IMR-90 (cell line): ENCODE results near the gene DUSP16. TPM values are rescaled to one million over a fixed set of nuclear protein-coding genes. Genes with fewer than 3 reads are reported as not detected.

Experiments
- ATAC-seq: fragments of 200-7000 bp; cut with Tn5 transposase; 2 replicates; pipeline ENCODE4 v1.9.1; 2020; ENCODE audit warnings: low read depth, mild to moderate bottlenecking, moderate library complexity
- BruUV-seq: library from RNA; stranded (reverse); fragments of 400-500 nt; replicated peaks from 2 replicates; lab custom pipeline; 2021; lab: Mats Ljungman, UMichigan
- CTCF ChIA-PET: fragments of 300-600 bp; formaldehyde crosslinking; extraction: SDS; loops from one replicate; lab custom pipeline; 2021; ENCODE audit warnings: antibody characterized with exemption; lab: Yijun Ruan, JAX
- POLR2A ChIA-PET: fragments of 300-600 bp; sonication (Branson Sonifier 250); formaldehyde crosslinking; loops from one replicate; lab custom pipeline; 2022; ENCODE audit warnings: antibody characterized with exemption; ENCODE audit not compliant: unreplicated experiment; lab: Charles Lee
- DNase-seq: peaks from one replicate; pipeline ENCODE4 v3.0.0; 2013
- H2AFZ ChIP-seq: replicated peaks from 2 replicates; pipeline ENCODE3; 2013; ENCODE audit warnings: low read length, mild to moderate bottlenecking; ENCODE audit not compliant: poor library complexity
- H2AK5ac ChIP-seq: 2 replicates; pipeline ENCODE4 v1.6.1; 2013; ENCODE audit warnings: low read depth, low read length, inconsistent platforms
- H2AK9ac ChIP-seq: replicated peaks from 2 replicates; pipeline ENCODE3; 2013; ENCODE audit warnings: mild to moderate bottlenecking, low read depth, low read length, moderate library complexity; ENCODE audit not compliant: poor library complexity
- H2BK120ac ChIP-seq: 2 replicates; pipeline ENCODE4 v1.6.1; 2013; ENCODE audit warnings: low read depth, low read length, inconsistent platforms
- H2BK15ac ChIP-seq: 3 replicates; pipeline ENCODE4 v1.6.1; 2013; ENCODE audit warnings: low read depth, low read length, inconsistent platforms
- H2BK20ac ChIP-seq: 2 replicates; pipeline ENCODE4 v1.6.1; 2013; ENCODE audit warnings: low read depth, mild to moderate bottlenecking, inconsistent platforms, low read length, moderate library complexity
- H2BK5ac ChIP-seq: 2 replicates; pipeline ENCODE4 v1.6.1; 2013; ENCODE audit warnings: mild to moderate bottlenecking, low read depth, low read length, inconsistent platforms; ENCODE audit not compliant: poor library complexity, severe bottlenecking
- H3K14ac ChIP-seq: replicated peaks from 2 replicates; pipeline ENCODE4 v1.6.1; 2013; ENCODE audit warnings: low read depth, low read length, inconsistent platforms
- H3K18ac ChIP-seq: 2 replicates; pipeline ENCODE4 v1.6.1; 2013; ENCODE audit warnings: low read depth, low read length, control low read depth
- H3K23ac ChIP-seq: 2 replicates; pipeline ENCODE4 v1.6.1; 2013; ENCODE audit warnings: low read depth, low read length, inconsistent platforms
- H3K27ac ChIP-seq: 2 replicates; pipeline ENCODE4 v1.5.1; 2013; ENCODE audit warnings: mild to moderate bottlenecking, control low read depth, low read length; ENCODE audit not compliant: insufficient read depth
- H3K27me3 ChIP-seq: 2 replicates; pipeline ENCODE4 v1.6.1; 2013; ENCODE audit warnings: low read length; ENCODE audit not compliant: control insufficient read depth, insufficient read depth
- H3K36me3 ChIP-seq: 2 replicates; pipeline ENCODE4 v1.6.1; 2013; ENCODE audit warnings: low read length, mixed read lengths; ENCODE audit not compliant: control insufficient read depth, insufficient read depth
- H3K4ac ChIP-seq: 2 replicates; pipeline ENCODE4 v1.6.1; 2013; ENCODE audit warnings: low read depth, low read length, inconsistent platforms
- H3K4me1 ChIP-seq: 2 replicates; pipeline ENCODE4 v1.6.1; 2013; ENCODE audit warnings: low read length, mixed read lengths; ENCODE audit not compliant: control insufficient read depth, insufficient read depth
- H3K4me2 ChIP-seq: 2 replicates; pipeline ENCODE4 v1.6.1; 2013; ENCODE audit warnings: low read depth, mild to moderate bottlenecking, control low read depth, low read length, moderate library complexity
- H3K4me3 ChIP-seq: 2 replicates; pipeline ENCODE4 v1.5.1; 2013; ENCODE audit warnings: low read depth, mild to moderate bottlenecking, control low read depth, low read length, moderate library complexity; ENCODE audit not compliant: insufficient read depth
- H3K56ac ChIP-seq: 2 replicates; pipeline ENCODE4 v1.6.1; 2013; ENCODE audit warnings: low read length, inconsistent platforms; ENCODE audit not compliant: insufficient read depth; ENCODE audit errors: extremely low read depth
- H3K79me1 ChIP-seq, 2 experiments: 2 replicates each; pipeline ENCODE4 v1.6.1; 2013; ENCODE audit warnings: low read length in 2 of 2, inconsistent platforms in 1 of 2, low read depth in 1 of 2
- H3K9ac ChIP-seq: 2 replicates; pipeline ENCODE4 v1.6.1; 2013; ENCODE audit warnings: low read depth, low read length, control low read depth
- H3K9me1 ChIP-seq: 2 replicates; pipeline ENCODE4 v1.6.1; 2013; ENCODE audit warnings: low read length, inconsistent platforms; ENCODE audit not compliant: insufficient read depth
- H3K9me3 ChIP-seq: 2 replicates; pipeline ENCODE4 v1.6.1; 2013; ENCODE audit warnings: low read length; ENCODE audit not compliant: control insufficient read depth, insufficient read depth
- H4K20me1 ChIP-seq: 2 replicates; pipeline ENCODE4 v1.6.1; 2013; ENCODE audit warnings: low read length, inconsistent platforms; ENCODE audit not compliant: insufficient read depth
- H4K5ac ChIP-seq: 2 replicates; pipeline ENCODE4 v1.6.1; 2013; ENCODE audit warnings: mild to moderate bottlenecking, low read depth, low read length, control low read depth
- H4K8ac ChIP-seq, 2 experiments: 2 replicates each; pipeline ENCODE4 v1.6.1; 2013; ENCODE audit warnings: low read depth in 2 of 2, low read length in 2 of 2, control low read depth in 1 of 2, inconsistent platforms in 1 of 2
- H4K91ac ChIP-seq: 2 replicates; pipeline ENCODE4 v1.6.1; 2013; ENCODE audit warnings: low read depth, low read length, inconsistent platforms; ENCODE audit not compliant: insufficient read depth
- MAFK ChIP-seq: IDR thresholded peaks from 2 replicates; pipeline ENCODE4 v1.6.1; 2012; ENCODE audit warnings: low read depth, low read length, improper control_type of control experiment
- WGBS, 2 experiments: methylation state at CpG; one replicate each; pipeline versions ENCODE4 v1.1.5 to v1.1.7; 2013; ENCODE audit warnings: missing lambda C conversion rate in 2 of 2; ENCODE audit not compliant: insufficient read length in 1 of 2; ENCODE audit errors: extremely low coverage in 2 of 2; 5-methylcytosine and 5-hydroxymethylcytosine counted together
- dilution Hi-C: fragments of 300-500 bp; cut with HindIII; formaldehyde crosslinking; loops from one replicate; pipeline ENCODE4 v1.14.3; 2018; ENCODE audit warnings: low sequenced_read_pairs; ENCODE audit not compliant: unreplicated experiment
- in situ Hi-C: fragments of 300-500 bp; cut with MboI; formaldehyde crosslinking; loops from 3 replicates; pipeline ENCODE4 v1.14.3; 2019; ENCODE audit warnings: low sequenced_read_pairs, inconsistent platforms, mixed read lengths
- intact Hi-C: fragments of 100-400 bp; cut with micrococcal nuclease; formaldehyde crosslinking; loops from 2 replicates; pipeline ENCODE4 v1.10.0; 2022
- polyA plus RNA-seq, 3 experiments: library from polyadenylated mRNA; depleted of rRNA; stranded (reverse); fragments of >200 nt; gene quantifications; 2 replicates each; pipeline ENCODE4 v1.2.3, GENCODE V29; 2012; ENCODE audit warnings: low replicate concordance in 1 of 3
- total RNA-seq: library from RNA; depleted of rRNA; stranded (reverse); fragments of >200 nt; gene quantifications from 2 replicates; pipeline ENCODE4 v1.2.3, GENCODE V29; 2012

Gene DUSP16
- total and polyA plus RNA-seq, 2 of the 4 experiments (the other 2 are of a cell fraction) = 4.7 to 10.0 TPM

DNA sequence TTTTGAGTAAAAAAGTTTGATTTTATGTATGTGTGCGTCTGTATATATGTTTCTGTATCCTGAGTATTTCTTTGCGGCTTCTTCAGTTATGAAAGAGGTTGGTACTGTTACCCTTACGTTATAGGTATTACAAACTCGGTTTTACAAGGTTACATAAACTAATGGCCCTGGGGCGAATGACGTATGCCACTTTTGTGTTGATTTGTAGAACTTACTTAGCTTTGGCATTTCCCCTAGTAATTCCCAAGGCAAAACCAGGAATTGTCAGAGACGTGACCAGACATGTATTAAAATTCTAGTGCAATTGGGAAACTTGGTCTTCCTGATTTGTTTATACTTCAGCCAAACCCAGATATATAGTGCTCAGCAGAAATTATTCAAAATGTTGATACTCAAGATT is 93.3 kb downstream of the DUSP16 start:
- H4K91ac ChIP-seq = no peak overlapping the region
- no peak overlapping the region for H3K4me2 ChIP-seq
- no peaks in the 10 kb centered on the region for H3K9me1 ChIP-seq
- CTCF ChIA-PET = no interaction called here
- H2AFZ ChIP-seq = no peak overlapping the region
- no peak overlapping the region for H3K14ac ChIP-seq
- H2BK5ac ChIP-seq = no peak overlapping the region
- peaks cover 3% of the 10 kb centered on the region; the same call in 1 of the 2 replicates for H3K36me3 ChIP-seq
- no peak overlapping the region for H3K9ac ChIP-seq
- H4K8ac ChIP-seq = no peak overlapping the region
- no peaks in the 10 kb centered on the region; the same call in 1 of the 2 replicates for H4K20me1 ChIP-seq
- no TSS peak for BruUV-seq
- no peak overlapping the region for H3K56ac ChIP-seq
- 100% methylated on average over 2 of the region's 7 CpGs; no CpG with 5 or more reads in 1 of the 2 experiments for WGBS, 2 experiments
- H2BK120ac ChIP-seq = no peak overlapping the region
- H2BK20ac ChIP-seq = no peak overlapping the region
- in situ Hi-C loops = no loop called here
- no peak overlapping the region for H3K4me3 ChIP-seq
- no peak overlapping the region for H4K5ac ChIP-seq
- H2BK15ac ChIP-seq = no peak overlapping the region
- intact Hi-C loops = no loop called here
- ATAC-seq (no peak), DNase-seq (no peak)
- no peak overlapping the region for H3K23ac ChIP-seq
- no peak overlapping the region for H3K18ac ChIP-seq
- no peak for TF ChIP-seq MAFK
- POLR2A ChIA-PET = no interaction called here
- no peaks in the 10 kb centered on the region for H3K27me3 ChIP-seq
- no peak overlapping the region for H2AK9ac ChIP-seq
- no peaks in the 10 kb centered on the region for H3K9me3 ChIP-seq
- no peak overlapping the region for H2AK5ac ChIP-seq
- dilution Hi-C loops = no loop called here
- H3K4ac ChIP-seq = no peak overlapping the region
- no peak overlapping the region for H3K27ac ChIP-seq
- no peaks in the 10 kb centered on the region for H3K4me1 ChIP-seq
- peaks cover 0 to under 1% of the 10 kb centered on the region in 2 experiments; a peak in 1 of 4 replicates for H3K79me1 ChIP-seq
